Endothelial cell of umbilical vein (primary cell): ENCODE results near the gene TIMM50.

Experiments used
- CTCF ChIP-seq, 2 donors: IDR thresholded peaks; 1 replicate in 1 of 2; 2 replicates in 1 of 2; pipeline ENCODE4 v1.5.1; 2011; ENCODE audit warnings: low read length in 2 of 2, mild to moderate bottlenecking in 2 of 2, moderate library complexity in 2 of 2, control low read depth in 1 of 2, inconsistent platforms in 1 of 2, low read depth in 1 of 2; ENCODE audit not compliant: insufficient read depth in 1 of 2; ENCODE audit errors: extremely low read depth in 1 of 2
- EZH2 ChIP-seq: IDR thresholded peaks from 2 replicates; pipeline ENCODE4 v1.6.1; 2012; ENCODE audit warnings: borderline replicate concordance, low read depth, mild to moderate bottlenecking, moderate library complexity, low read length, inconsistent platforms; ENCODE audit not compliant: severe bottlenecking
- JUN ChIP-seq: IDR thresholded peaks from 2 replicates; pipeline ENCODE4 v1.6.1; 2011; ENCODE audit warnings: borderline replicate concordance, low read depth; ENCODE audit not compliant: insufficient read length, insufficient read depth
- MAX ChIP-seq: IDR thresholded peaks from 2 replicates; pipeline ENCODE4 v1.6.1; 2011; ENCODE audit not compliant: insufficient read depth, insufficient read length
- MYC ChIP-seq: IDR thresholded peaks from one replicate; pipeline ENCODE4 v1.6.1; 2011; ENCODE audit warnings: mild to moderate bottlenecking, low read depth, low read length
- POLR2A ChIP-seq: IDR thresholded peaks from 2 replicates; pipeline ENCODE4 v1.6.1; 2012; ENCODE audit warnings: low read depth, mild to moderate bottlenecking, control low read depth, low read length
- POLR2AphosphoS5 ChIP-seq: IDR thresholded peaks from 2 replicates; pipeline ENCODE4 v1.6.1; 2012; ENCODE audit warnings: low read depth, mild to moderate bottlenecking, control low read depth, low read length, moderate library complexity; ENCODE audit not compliant: insufficient read depth

GRCh38 chr19:39467941-39468340 is 12.7 kb upstream of the TIMM50 start:
- no peak for TF ChIP-seq CTCF (IDR thresholded peaks at IDR 0.05; ENCODE audit: extremely low read depth in 1 of 2, insufficient read depth in 1 of 2, low read depth in 1 of 2, low read length in 2 of 2)
- TF ChIP-seq POLR2A = no peak
- TF ChIP-seq POLR2AphosphoS5 = no peak
- TF ChIP-seq MYC = no peak
- no peak for TF ChIP-seq EZH2
- no peak for TF ChIP-seq MAX
- TF ChIP-seq JUN = no peak
